Measurements from ENCODE around the gene GRB7. TPM values are rescaled to one million over a fixed set of nuclear protein-coding genes. Genes with fewer than 3 reads are reported as not detected.

Gene GRB7
- total RNA-seq, 5 donors from 2014 or later (not counting 1 experiment from before 2014, with no cell fraction given): 0.19 to 0.41 (median 0.30) TPM; not detected in 2

- Histone ChIP-seq H3K36me3 (ENCODE audit: control insufficient read depth in 2 of 2, extremely low read depth in 1 of 2, insufficient read depth in 1 of 2, low read length in 1 of 2) (peaks cover 0 to 2% of the 10 kb centered on the region in 2 donors), H3K4me1 (ENCODE audit: control insufficient read depth in 1 of 2, extremely low read depth in 1 of 2, insufficient read depth in 2 of 2, low read length in 2 of 2) (peaks cover 4 to 26% of the 10 kb centered on the region in 2 experiments), H3K9me3 (no peaks in the 10 kb centered on the region), H3K4me3 (ENCODE audit: control insufficient read depth in 1 of 2, extremely low read depth in 1 of 2, low read length in 1 of 2) (no peak overlapping the region), H3K27me3 (replicated peaks in 1 of 2; ENCODE audit: control insufficient read depth in 2 of 2, extremely low read depth in 1 of 2, insufficient read depth in 2 of 2, low read length in 1 of 2) (peaks cover 0 to 72% of the 10 kb centered on the region in 2 experiments), H3K27ac (ENCODE audit: low read length) (no peak overlapping the region)
- ChIA-PET CTCF (no interaction called here), POLR2A (no interaction called here)
- H3K36me3 Mint-ChIP-seq: no peaks in the 10 kb centered on the region
- DNase-seq: no peak
- H3K4me3 Mint-ChIP-seq: no peak overlapping the region
- 78% methylated on average over 6 of the region's 18 CpGs for WGBS (ENCODE audit: insufficient coverage)
- H3K4me1 Mint-ChIP-seq: peaks cover 10 to 19% (median 12%) of the 10 kb centered on the region in 3 donors
- no peak for ATAC-seq (replicated peaks in 1 of 4)
- H3K27me3 Mint-ChIP-seq: peaks cover 8 to 31% of the 10 kb centered on the region in 2 donors
- H3K9me3 Mint-ChIP-seq: no peaks in the 10 kb centered on the region
- peak overlapping the region in 1 of 2 donors; percentile 63 for H3K27ac Mint-ChIP-seq
Observed at GRCh38 chr17:39742126-39742855, 4.6 kb downstream of the GRB7 start.

- DNase-seq (no peak), ATAC-seq (replicated peaks in 1 of 4) (no peak)
- H3K9me3 Mint-ChIP-seq: no peaks in the 10 kb centered on the region
- Histone ChIP-seq H3K27me3 (replicated peaks in 1 of 2; ENCODE audit: control insufficient read depth in 2 of 2, extremely low read depth in 1 of 2, insufficient read depth in 2 of 2, low read length in 1 of 2) (peaks cover 0 to 66% of the 10 kb centered on the region in 2 experiments), H3K4me3 (ENCODE audit: control insufficient read depth in 1 of 2, extremely low read depth in 1 of 2, low read length in 1 of 2) (no peak overlapping the region), H3K36me3 (ENCODE audit: control insufficient read depth in 2 of 2, extremely low read depth in 1 of 2, insufficient read depth in 1 of 2, low read length in 1 of 2) (peaks cover 0 to 2% of the 10 kb centered on the region in 2 donors), H3K4me1 (ENCODE audit: control insufficient read depth in 1 of 2, extremely low read depth in 1 of 2, insufficient read depth in 2 of 2, low read length in 2 of 2) (peaks cover 4 to 20% of the 10 kb centered on the region in 2 experiments), H3K9me3 (no peaks in the 10 kb centered on the region), H3K27ac (ENCODE audit: low read length) (no peak overlapping the region)
- POLR2A ChIA-PET: no interaction called here
- 83% methylated on average over 19 of the region's 21 CpGs for WGBS (ENCODE audit: insufficient coverage)
- H3K36me3 Mint-ChIP-seq: no peaks in the 10 kb centered on the region
- H3K4me3 Mint-ChIP-seq: no peak overlapping the region
- peaks cover 5 to 28% of the 10 kb centered on the region in 2 donors for H3K27me3 Mint-ChIP-seq
- peaks cover 7 to 19% (median 12%) of the 10 kb centered on the region in 3 donors for H3K4me1 Mint-ChIP-seq
- CTCF ChIA-PET: no interaction called here
- peak overlapping the region in 1 of 2 donors; percentile 63 for H3K27ac Mint-ChIP-seq
Observed at GRCh38 chr17:39742856-39743436, 5.2 kb downstream of the GRB7 start.

GRCh38 chr17:39744075-39744835, 6.5 kb downstream of the GRB7 start:
- ChIA-PET CTCF (interaction anchor here in 1 of 2 donors (0.6 kb wide), 1 partner anchor 55 kb away, joined by 7 read pairs; no protein-coding TSS in a partner anchor), POLR2A (no interaction called here)
- Histone ChIP-seq H3K9me3 (no peaks in the 10 kb centered on the region), H3K4me3 (ENCODE audit: control insufficient read depth in 1 of 2, extremely low read depth in 1 of 2, low read length in 1 of 2) (no peak overlapping the region), H3K4me1 (ENCODE audit: control insufficient read depth in 1 of 2, extremely low read depth in 1 of 2, insufficient read depth in 2 of 2, low read length in 2 of 2) (peaks cover 4 to 8% of the 10 kb centered on the region in 2 experiments), H3K27me3 (replicated peaks in 1 of 2; ENCODE audit: control insufficient read depth in 2 of 2, extremely low read depth in 1 of 2, insufficient read depth in 2 of 2, low read length in 1 of 2) (peaks cover 0 to 54% of the 10 kb centered on the region in 2 experiments), H3K36me3 (ENCODE audit: control insufficient read depth in 2 of 2, extremely low read depth in 1 of 2, insufficient read depth in 1 of 2, low read length in 1 of 2) (peaks cover 0 to 2% of the 10 kb centered on the region in 2 donors), H3K27ac (ENCODE audit: low read length) (no peak overlapping the region)
- Mint-ChIP-seq H3K27ac (no peak overlapping the region), H3K4me1 (peaks cover 0 to 12% (median 5%) of the 10 kb centered on the region in 3 donors), H3K36me3 (no peaks in the 10 kb centered on the region), H3K27me3 (peaks cover 0 to 21% of the 10 kb centered on the region in 2 donors), H3K9me3 (no peaks in the 10 kb centered on the region), H3K4me3 (no peak overlapping the region)
- DNase-seq: no peak
- 91% methylated on average over 16 of the region's 16 CpGs for WGBS (ENCODE audit: insufficient coverage)
- ATAC-seq (replicated peaks in 1 of 4): no peak

DNA sequence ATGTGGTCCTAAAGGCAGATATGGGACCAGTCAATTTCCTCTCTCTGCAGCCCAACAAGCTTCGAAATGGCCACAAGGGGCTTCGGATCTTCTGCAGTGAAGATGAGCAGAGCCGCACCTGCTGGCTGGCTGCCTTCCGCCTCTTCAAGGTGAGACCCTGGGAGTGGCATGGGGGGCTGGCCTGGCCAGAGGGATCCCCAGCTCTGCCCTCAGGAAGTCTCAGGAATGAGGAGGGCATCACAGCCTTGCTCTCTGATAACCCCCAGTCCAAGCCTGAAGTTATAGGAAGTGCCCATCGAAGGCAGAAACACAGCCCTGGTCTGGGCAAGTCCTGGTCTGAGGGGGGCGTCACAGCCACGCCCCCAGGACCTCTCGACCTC, 7.1 kb downstream of the GRB7 start:
- H3K9me3 ChIP-seq: no peaks in the 10 kb centered on the region
- WGBS (ENCODE audit: insufficient coverage): 96% methylated on average over 4 of the region's 8 CpGs
- H3K27me3 ChIP-seq (replicated peaks in 1 of 2; ENCODE audit: control insufficient read depth in 2 of 2, extremely low read depth in 1 of 2, insufficient read depth in 2 of 2, low read length in 1 of 2): peaks cover 0 to 48% of the 10 kb centered on the region in 2 experiments
- no peak overlapping the region for H3K27ac ChIP-seq (ENCODE audit: low read length)
- no peak for DNase-seq
- peaks cover under 1 to 2% of the 10 kb centered on the region in 2 experiments for H3K4me1 ChIP-seq (ENCODE audit: control insufficient read depth in 1 of 2, extremely low read depth in 1 of 2, insufficient read depth in 2 of 2, low read length in 2 of 2)
- Mint-ChIP-seq H3K36me3 (no peaks in the 10 kb centered on the region), H3K27ac (no peak overlapping the region), H3K9me3 (no peaks in the 10 kb centered on the region), H3K27me3 (peaks cover 0 to 18% of the 10 kb centered on the region in 2 donors), H3K4me1 (peaks cover 0 to 11% (median 0%) of the 10 kb centered on the region in 3 donors), H3K4me3 (no peak overlapping the region)
- ChIA-PET CTCF (no interaction called here), POLR2A (no interaction called here)
- no peak for ATAC-seq (replicated peaks in 1 of 4)
- H3K4me3 ChIP-seq (ENCODE audit: control insufficient read depth in 1 of 2, extremely low read depth in 1 of 2, low read length in 1 of 2): no peak overlapping the region
- peaks cover 0 to 2% of the 10 kb centered on the region in 2 donors for H3K36me3 ChIP-seq (ENCODE audit: control insufficient read depth in 2 of 2, extremely low read depth in 1 of 2, insufficient read depth in 1 of 2, low read length in 1 of 2)

GRCh38 chr17:39745335-39746144, 7.8 kb downstream of the GRB7 start:
- WGBS (ENCODE audit: insufficient coverage): 98% methylated on average over 11 of the region's 23 CpGs
- H3K27me3 ChIP-seq (replicated peaks in 1 of 2; ENCODE audit: control insufficient read depth in 2 of 2, extremely low read depth in 1 of 2, insufficient read depth in 2 of 2, low read length in 1 of 2): peaks cover 0 to 43% of the 10 kb centered on the region in 2 experiments
- H3K36me3 ChIP-seq (ENCODE audit: control insufficient read depth in 2 of 2, extremely low read depth in 1 of 2, insufficient read depth in 1 of 2, low read length in 1 of 2): peaks cover 0 to 2% of the 10 kb centered on the region in 2 donors
- Mint-ChIP-seq H3K36me3 (no peaks in the 10 kb centered on the region), H3K4me1 (peaks cover 0 to 4% (median 0%) of the 10 kb centered on the region in 3 donors), H3K9me3 (no peaks in the 10 kb centered on the region), H3K4me3 (no peak overlapping the region), H3K27ac (no peak overlapping the region), H3K27me3 (peaks cover 0 to 11% of the 10 kb centered on the region in 2 donors)
- no peaks in the 10 kb centered on the region for H3K4me1 ChIP-seq (ENCODE audit: control insufficient read depth in 1 of 2, extremely low read depth in 1 of 2, insufficient read depth in 2 of 2, low read length in 2 of 2)
- no peak for DNase-seq
- POLR2A ChIA-PET: no interaction called here
- H3K9me3 ChIP-seq: no peaks in the 10 kb centered on the region
- no peak overlapping the region for H3K27ac ChIP-seq (ENCODE audit: low read length)
- no peak overlapping the region for H3K4me3 ChIP-seq (ENCODE audit: control insufficient read depth in 1 of 2, extremely low read depth in 1 of 2, low read length in 1 of 2)
- CTCF ChIA-PET: interaction anchor here in 1 of 2 donors (0.6 kb wide), 1 partner anchor 16 kb away, joined by 3 read pairs; no protein-coding TSS in a partner anchor
- no peak for ATAC-seq (replicated peaks in 1 of 4)

DNA sequence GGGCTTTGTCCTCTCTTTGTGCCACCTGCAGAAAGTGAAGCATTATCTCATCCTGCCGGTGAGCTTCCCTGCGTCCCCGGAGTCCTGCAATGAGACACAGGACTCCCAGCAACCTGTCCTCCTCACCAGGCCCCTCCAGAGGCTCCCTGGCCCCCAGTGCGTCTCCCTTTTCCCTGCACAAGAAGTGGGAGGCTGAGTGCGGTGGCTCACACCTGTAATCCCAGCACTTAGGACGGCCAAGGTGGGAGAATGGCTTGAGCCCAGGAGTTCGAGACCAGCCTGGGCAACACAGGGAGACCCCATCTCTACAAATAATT, 8.4 kb downstream of the GRB7 start:
- Histone ChIP-seq H3K27ac (ENCODE audit: low read length) (no peak overlapping the region), H3K4me1 (ENCODE audit: control insufficient read depth in 1 of 2, extremely low read depth in 1 of 2, insufficient read depth in 2 of 2, low read length in 2 of 2) (no peaks in the 10 kb centered on the region), H3K4me3 (ENCODE audit: control insufficient read depth in 1 of 2, extremely low read depth in 1 of 2, low read length in 1 of 2) (no peak overlapping the region), H3K36me3 (ENCODE audit: control insufficient read depth in 2 of 2, extremely low read depth in 1 of 2, insufficient read depth in 1 of 2, low read length in 1 of 2) (peaks cover 0 to 2% of the 10 kb centered on the region in 2 donors), H3K27me3 (replicated peaks in 1 of 2; ENCODE audit: control insufficient read depth in 2 of 2, extremely low read depth in 1 of 2, insufficient read depth in 2 of 2, low read length in 1 of 2) (peaks cover 0 to 41% of the 10 kb centered on the region in 2 experiments), H3K9me3 (no peaks in the 10 kb centered on the region)
- DNase-seq: no peak
- Mint-ChIP-seq H3K9me3 (no peaks in the 10 kb centered on the region), H3K27ac (no peak overlapping the region), H3K36me3 (no peaks in the 10 kb centered on the region), H3K4me3 (no peak overlapping the region), H3K4me1 (no peaks in the 10 kb centered on the region), H3K27me3 (peaks cover 0 to 6% of the 10 kb centered on the region in 2 donors)
- ChIA-PET POLR2A (no interaction called here), CTCF (interaction anchor here in 1 of 2 donors (0.6 kb wide), 1 partner anchor 16 kb away, joined by 3 read pairs; no protein-coding TSS in a partner anchor)
- no peak for ATAC-seq (replicated peaks in 1 of 4)
- 100% methylated on average over 2 of the region's 7 CpGs for WGBS (ENCODE audit: insufficient coverage)

Measured in T-cell (primary cell).